Gastroesophageal sphincter (tissue), 4 donors: Measurements from ENCODE around the gene ALOXE3. TPM values are rescaled to one million over a fixed set of nuclear protein-coding genes. Genes with fewer than 3 reads are reported as not detected.
A peak's percentile ranks its signal among the peaks of the same experiment; 100 is the strongest.
"Not testable (repeated sequence)": the region's sequence is repeated elsewhere in the genome, so short reads cannot be mapped to it uniquely, and the experiment has no call there.

ENCODE experiments used
- ATAC-seq: fragments of 150-250 bp; one replicate; pipeline ENCODE4 v1.9.1; 2016; ENCODE audit warnings: mild to moderate bottlenecking, moderate library complexity
- H3K27ac ChIP-seq, 4 donors: fragments of 200-600 bp; sonication (generic) in 3 of 4; 1 replicate in 3 of 4; 2 replicates in 1 of 4; pipeline ENCODE4 v1.5.1; 2016 to 2019
- H3K27me3 ChIP-seq: fragments of 200-600 bp; sonication (generic); one replicate; pipeline ENCODE4 v1.5.1; 2019
- H3K36me3 ChIP-seq, 2 donors: fragments of 200-600 bp; sonication (generic); one replicate each; pipeline ENCODE4 v1.5.1; 2019; ENCODE audit warnings: control low read depth in 1 of 2
- H3K4me1 ChIP-seq, 3 donors: fragments of 200-600 bp; sonication (generic); 1 replicate in 2 of 3; 2 replicates in 1 of 3; pipeline ENCODE4 v1.5.1; 2016 to 2019; ENCODE audit warnings: control low read depth in 2 of 3
- H3K4me3 ChIP-seq, 2 donors: fragments of 200-600 bp; sonication (generic); one replicate each; pipeline ENCODE4 v1.5.1; 2019; ENCODE audit warnings: mild to moderate bottlenecking in 1 of 2, moderate library complexity in 1 of 2
- H3K9me3 ChIP-seq, 3 donors: fragments of 200-600 bp; sonication (generic); one replicate each; pipeline ENCODE4 v1.5.1; 2017 to 2019; ENCODE audit warnings: control low read depth in 2 of 3
- EP300 ChIP-seq: sonication (generic); formaldehyde crosslinking; IDR thresholded peaks from one replicate; pipeline ENCODE4 v1.6.1; 2017; ENCODE audit warnings: antibody characterized with exemption, mild to moderate bottlenecking
- POLR2A ChIP-seq, 2 donors: fragments of 450-650 bp; IDR thresholded peaks; one replicate each; pipeline ENCODE4 v1.6.1; 2017; ENCODE audit warnings: antibody characterized with exemption in 2 of 2, mild to moderate bottlenecking in 2 of 2, moderate library complexity in 1 of 2
- POLR2AphosphoS5 ChIP-seq: sonication (generic); formaldehyde crosslinking; IDR thresholded peaks from one replicate; pipeline ENCODE4 v1.6.1; 2017; ENCODE audit warnings: antibody characterized with exemption
- WGBS, 2 donors: methylation state at CpG; one replicate each; pipeline ENCODE4 v1.1.5; 2018; ENCODE audit warnings: low coverage in 1 of 2; 5-methylcytosine and 5-hydroxymethylcytosine counted together
- total RNA-seq, 4 donors: library from RNA; depleted of rRNA; stranded (reverse); fragments of >200 nt; gene quantifications; one replicate each; pipeline ENCODE4 v1.1.0, GENCODE V29; 2016
- TF ChIP-seq, protein P1 (sequence below), 4 experiments: fragments of 200-600 bp in 2 of 4; fragments of 450-650 bp in 2 of 4; sonication (generic) in 1 of 4; IDR thresholded peaks; one replicate each; pipeline ENCODE4 v1.5.1; 2017 to 2019; ENCODE audit warnings: antibody characterized with exemption in 4 of 4, mild to moderate bottlenecking in 2 of 4, moderate library complexity in 2 of 4

The ALOXE3 gene
- total RNA-seq, 4 donors from 2014 or later = 0.37 TPM; not detected in 3

DNA sequence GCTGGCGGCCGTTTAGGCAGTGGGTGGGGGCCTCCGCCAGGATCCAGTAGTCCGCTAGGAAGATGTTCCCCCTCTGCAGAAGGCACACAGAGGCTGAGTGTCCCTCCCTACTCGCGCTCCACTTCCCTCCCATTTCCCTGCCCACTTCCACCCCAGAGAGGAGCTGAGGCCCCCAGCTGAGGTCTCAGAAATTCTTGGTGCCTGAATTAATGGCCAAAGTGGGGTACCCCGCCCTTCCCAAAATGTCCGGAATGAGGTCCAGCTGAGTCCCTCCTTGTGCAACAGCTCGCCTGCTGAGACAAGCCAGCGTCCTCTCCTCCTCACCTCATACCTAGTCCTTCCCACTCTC is 7.9 kb downstream of the ALOXE3 start:
- no peaks in the 10 kb centered on the region for H3K9me3 ChIP-seq
- ATAC-seq = no peak
- no peak overlapping the region for H3K4me3 ChIP-seq
- H3K27ac ChIP-seq = no peak overlapping the region
- TF ChIP-seq, protein P1, sequence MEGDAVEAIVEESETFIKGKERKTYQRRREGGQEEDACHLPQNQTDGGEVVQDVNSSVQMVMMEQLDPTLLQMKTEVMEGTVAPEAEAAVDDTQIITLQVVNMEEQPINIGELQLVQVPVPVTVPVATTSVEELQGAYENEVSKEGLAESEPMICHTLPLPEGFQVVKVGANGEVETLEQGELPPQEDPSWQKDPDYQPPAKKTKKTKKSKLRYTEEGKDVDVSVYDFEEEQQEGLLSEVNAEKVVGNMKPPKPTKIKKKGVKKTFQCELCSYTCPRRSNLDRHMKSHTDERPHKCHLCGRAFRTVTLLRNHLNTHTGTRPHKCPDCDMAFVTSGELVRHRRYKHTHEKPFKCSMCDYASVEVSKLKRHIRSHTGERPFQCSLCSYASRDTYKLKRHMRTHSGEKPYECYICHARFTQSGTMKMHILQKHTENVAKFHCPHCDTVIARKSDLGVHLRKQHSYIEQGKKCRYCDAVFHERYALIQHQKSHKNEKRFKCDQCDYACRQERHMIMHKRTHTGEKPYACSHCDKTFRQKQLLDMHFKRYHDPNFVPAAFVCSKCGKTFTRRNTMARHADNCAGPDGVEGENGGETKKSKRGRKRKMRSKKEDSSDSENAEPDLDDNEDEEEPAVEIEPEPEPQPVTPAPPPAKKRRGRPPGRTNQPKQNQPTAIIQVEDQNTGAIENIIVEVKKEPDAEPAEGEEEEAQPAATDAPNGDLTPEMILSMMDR (IDR thresholded peaks at IDR 0.05) = no peak
- TF ChIP-seq EP300 = no peak
- no peak for TF ChIP-seq POLR2AphosphoS5
- TF ChIP-seq POLR2A (IDR thresholded peaks at IDR 0.05) = no peak
- H3K4me1 ChIP-seq = peaks cover 0 to 10% (median 7%) of the 10 kb centered on the region in 3 donors
- WGBS, 2 donors = 34 to 83% methylated on average over 2 to 6 of the region's 10 CpGs
- H3K36me3 ChIP-seq = no peaks in the 10 kb centered on the region
- peaks cover 75% of the 10 kb centered on the region for H3K27me3 ChIP-seq

DNA sequence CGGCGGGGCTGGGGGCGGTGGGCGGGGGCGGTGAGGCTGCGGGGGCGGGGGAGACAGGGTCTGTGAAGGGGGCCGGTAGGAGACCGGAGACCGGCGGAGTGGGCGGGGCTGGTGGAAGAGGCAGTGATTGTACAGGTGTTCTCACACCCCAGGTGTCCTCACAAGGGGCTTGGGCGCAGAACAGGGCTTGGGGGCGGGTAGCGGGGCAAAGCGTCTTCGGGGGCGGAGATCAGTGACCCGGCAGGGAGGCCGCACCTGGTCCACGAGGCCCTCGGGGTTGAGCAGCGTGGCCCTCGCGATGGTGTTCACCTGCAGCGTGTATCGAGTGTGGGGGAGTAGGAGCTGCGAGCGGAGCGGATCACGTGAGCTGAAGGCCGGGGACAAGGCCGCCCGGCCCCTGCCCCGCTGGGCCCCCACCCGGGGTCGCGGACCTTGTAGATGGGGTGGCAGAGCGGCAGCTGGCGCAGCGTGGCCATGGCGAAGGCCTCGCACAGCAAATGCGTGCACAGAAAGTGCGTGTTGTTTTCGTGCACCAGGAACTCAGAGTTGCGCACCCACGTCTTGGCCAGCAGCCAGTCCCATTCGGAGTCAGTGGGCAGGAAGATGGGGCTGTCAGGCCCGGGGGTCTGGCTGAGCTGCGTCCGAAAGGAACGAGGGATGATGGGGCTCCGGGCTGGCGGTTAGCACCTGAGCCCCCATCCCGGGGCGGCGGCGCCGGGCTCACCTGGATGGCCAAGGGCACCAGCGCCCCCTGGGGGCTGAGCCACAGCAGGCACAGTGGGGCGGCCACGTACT is 8.5 kb downstream of the ALOXE3 start:
- Histone ChIP-seq H3K36me3 (no peaks in the 10 kb centered on the region), H3K9me3 (no peaks in the 10 kb centered on the region), H3K4me3 (peak overlapping the region in 1 of 2 donors; percentile 16), H3K27me3 (peaks cover 69% of the 10 kb centered on the region), H3K27ac (no peak overlapping the region), H3K4me1 (peaks cover 0 to 10% (median 7%) of the 10 kb centered on the region in 3 donors)
- peak; percentile 54 for ATAC-seq
- TF ChIP-seq POLR2AphosphoS5 = no peak
- TF ChIP-seq, protein P1 (IDR thresholded peaks at IDR 0.05) = peak in 3 of 4 experiments; percentile 43 to 85 (median 69)
- 11 to 15% methylated on average over 8 to 17 of the region's 63 CpGs for WGBS, 2 donors

DNA sequence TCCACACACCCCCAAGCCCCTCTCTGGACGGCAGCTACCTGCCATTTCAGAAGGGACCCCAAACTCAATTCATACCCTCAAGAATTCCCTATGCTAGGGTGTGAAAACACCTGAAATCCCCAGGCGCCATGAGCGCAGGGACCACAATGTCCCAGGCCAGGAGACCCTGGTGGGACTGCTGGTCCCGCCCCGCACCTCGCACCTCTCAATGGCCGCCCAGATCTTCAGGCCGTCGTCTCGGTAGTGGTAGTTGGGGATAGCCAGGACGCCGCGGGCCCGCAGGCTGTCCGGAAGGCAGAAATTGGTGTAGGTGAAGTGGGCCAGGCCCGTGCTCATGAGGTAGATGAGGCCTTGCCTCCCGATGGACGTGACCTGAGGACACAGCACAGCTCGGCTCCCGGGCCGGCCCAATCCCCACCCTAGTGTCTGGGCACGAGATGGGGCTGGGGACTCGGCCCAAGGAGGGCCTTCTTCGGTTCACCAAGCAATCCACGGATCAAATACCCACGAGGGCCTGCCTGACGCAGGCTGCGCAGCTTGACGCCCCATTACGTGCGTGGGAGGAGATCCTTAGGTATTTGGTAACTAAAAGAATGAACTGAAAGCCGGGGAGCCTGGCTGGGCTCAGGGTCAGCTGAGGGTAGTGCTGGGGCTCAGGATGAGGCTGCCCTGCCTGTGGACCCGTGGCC is 9.2 kb downstream of the ALOXE3 start:
- Histone ChIP-seq H3K27me3 (peaks cover 62% of the 10 kb centered on the region), H3K9me3 (no peaks in the 10 kb centered on the region), H3K4me3 (no peak overlapping the region), H3K4me1 (peaks cover 0 to 10% (median 7%) of the 10 kb centered on the region in 3 donors), H3K36me3 (no peaks in the 10 kb centered on the region), H3K27ac (no peak overlapping the region)
- ATAC-seq = no peak
- TF ChIP-seq, protein P1 (IDR thresholded peaks at IDR 0.05) = no peak
- WGBS, 2 donors = 80 to 93% methylated on average over 1 to 6 of the region's 33 CpGs

DNA sequence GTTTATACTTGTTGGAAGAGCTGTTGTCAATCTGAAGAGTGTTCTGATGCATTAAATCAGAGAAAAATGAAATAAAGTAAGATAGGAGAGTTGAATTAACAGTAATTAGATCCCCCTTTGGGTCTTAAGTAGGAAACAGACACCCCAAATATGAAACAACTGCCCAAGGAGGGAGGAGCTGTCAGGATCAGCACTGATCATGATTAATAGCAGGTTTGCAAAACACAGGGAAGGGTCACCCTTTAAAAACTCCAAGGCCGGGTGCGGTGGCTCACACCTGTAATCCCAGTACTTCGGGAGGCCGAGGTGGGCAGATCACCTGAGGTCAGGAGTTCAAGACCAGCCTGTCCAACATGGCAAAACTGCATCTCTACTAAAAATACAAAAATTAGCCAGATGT is 11.3 kb downstream of the ALOXE3 start:
- not testable (repeated sequence) for H3K4me3 ChIP-seq, H3K36me3 ChIP-seq, ATAC-seq, H3K27ac ChIP-seq, H3K9me3 ChIP-seq
- Histone ChIP-seq H3K4me1 (peaks cover 0 to 10% (median 7%) of the 10 kb centered on the region in 3 donors), H3K27me3 (peaks cover 41% of the 10 kb centered on the region)
- WGBS, 2 donors = 68% methylated on average over 2 of the region's 4 CpGs; no CpG with 5 or more reads in 1 of the 2 donors

DNA sequence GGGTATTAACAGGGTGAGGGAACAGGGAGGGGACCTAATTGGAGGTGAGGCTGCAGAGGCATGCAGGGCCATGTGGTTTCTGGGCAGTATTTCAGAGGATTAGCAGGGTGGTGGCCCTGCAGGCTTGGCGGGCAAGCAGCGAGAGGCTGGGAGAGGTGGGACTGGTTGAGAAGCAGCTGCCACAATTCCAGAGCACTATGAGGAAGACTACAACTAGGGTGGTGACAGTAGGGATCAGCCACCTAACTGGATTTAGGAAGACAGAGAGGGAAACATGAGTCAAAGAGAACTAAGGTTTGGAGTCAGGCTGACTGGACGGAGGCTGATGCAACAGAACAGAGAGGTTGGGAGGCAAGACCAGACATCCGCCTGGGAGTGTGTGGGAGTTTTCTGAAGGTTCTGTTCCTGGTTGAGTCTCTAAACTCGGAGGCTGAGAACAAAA is 12.3 kb downstream of the ALOXE3 start:
- no peak overlapping the region for H3K27ac ChIP-seq

DNA sequence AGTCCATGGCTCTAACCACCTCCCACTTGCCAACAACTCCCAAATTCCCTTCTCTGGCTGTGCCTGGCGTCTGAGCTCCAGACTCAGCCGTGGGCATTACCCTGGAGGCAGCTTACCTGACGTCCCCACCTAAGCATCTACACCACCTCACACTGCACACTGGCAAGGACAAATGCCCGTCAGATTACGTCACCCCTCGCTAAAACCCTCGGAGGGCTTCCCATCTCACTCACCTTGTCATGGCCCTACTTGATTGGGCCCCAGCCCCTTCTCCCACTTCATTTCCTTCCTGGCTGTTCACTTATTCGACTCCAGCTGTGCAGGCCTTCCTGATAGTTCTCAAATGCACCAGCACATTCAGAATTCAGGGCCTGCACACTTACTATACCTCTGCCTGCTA is 13.4 kb downstream of the ALOXE3 start:
- Histone ChIP-seq H3K27me3 (peaks cover 20% of the 10 kb centered on the region), H3K4me1 (peaks cover 0 to 4% (median 3%) of the 10 kb centered on the region in 3 donors), H3K9me3 (no peaks in the 10 kb centered on the region), H3K4me3 (no peak overlapping the region), H3K27ac (no peak overlapping the region), H3K36me3 (no peaks in the 10 kb centered on the region)
- no peak for TF ChIP-seq POLR2AphosphoS5
- TF ChIP-seq POLR2A (IDR thresholded peaks at IDR 0.05) = no peak
- TF ChIP-seq EP300 = no peak
- TF ChIP-seq, protein P1 (IDR thresholded peaks at IDR 0.05) = no peak
- no peak for ATAC-seq
- WGBS, 2 donors = 72 to 81% methylated on average over 3 to 8 of the region's 8 CpGs

More for the DNA sequence above, 12.3 kb downstream of the ALOXE3 start:
- 58 to 59% methylated on average over 2 to 5 of the region's 5 CpGs for WGBS, 2 donors
- Histone ChIP-seq H3K9me3 (no peaks in the 10 kb centered on the region), H3K27me3 (peaks cover 31% of the 10 kb centered on the region), H3K36me3 (no peaks in the 10 kb centered on the region), H3K4me3 (no peak overlapping the region), H3K4me1 (peaks cover 0 to 10% (median 7%) of the 10 kb centered on the region in 3 donors)
- ATAC-seq = no peak
- TF ChIP-seq POLR2AphosphoS5 (no peak), EP300 (no peak)
